Common myeloid progenitor, CD34-positive (primary cell): ENCODE results near the gene ROPN1B.

Source experiments
- CTCF ChIA-PET: fragments of 350-600 bp; sonication (Branson Sonifier 250); formaldehyde crosslinking; loops from one replicate; lab custom pipeline; 2021; ENCODE audit warnings: antibody characterized with exemption; lab: Charles Lee
- POLR2A ChIA-PET: fragments of 350-600 bp; sonication (Branson Sonifier 250); formaldehyde crosslinking; loops from one replicate; lab custom pipeline; 2021; ENCODE audit warnings: antibody characterized with exemption; lab: Charles Lee
- DNase-seq, 3 donors: peaks; one replicate each; pipeline versions ENCODE4 v3.0.0 to v3.0.0-alpha.2; 2013
- H3K27ac ChIP-seq, 2 experiments: 1 replicate in 1 of 2; 2 replicates in 1 of 2; pipeline ENCODE4 v1.7.0; 2013; ENCODE audit warnings: inconsistent platforms in 2 of 2, low read length in 2 of 2, mild to moderate bottlenecking in 2 of 2, low read depth in 1 of 2, moderate library complexity in 1 of 2; ENCODE audit not compliant: severe bottlenecking in 2 of 2, insufficient read depth in 1 of 2, poor library complexity in 1 of 2
- H3K27me3 ChIP-seq, 5 experiments: replicated peaks in 2 of 5; 1 replicate in 3 of 5; 2 replicates in 2 of 5; pipeline versions ENCODE4 v1.6.1 to v1.7.0; 2013; ENCODE audit warnings: low read length in 4 of 5, mild to moderate bottlenecking in 2 of 5, moderate library complexity in 2 of 5, inconsistent platforms in 1 of 5; ENCODE audit not compliant: insufficient read depth in 5 of 5, control insufficient read depth in 4 of 5
- H3K36me3 ChIP-seq, 4 experiments: 1 replicate in 2 of 4; 2 replicates in 2 of 4; pipeline versions ENCODE4 v1.6.1 to v1.7.0; 2013; ENCODE audit warnings: low read length in 3 of 4, control low read depth in 1 of 4, mild to moderate bottlenecking in 1 of 4; ENCODE audit not compliant: control insufficient read depth in 4 of 4, insufficient read depth in 4 of 4
- H3K4me1 ChIP-seq, 4 experiments: 1 replicate in 3 of 4; 2 replicates in 1 of 4; pipeline versions ENCODE4 v1.6.1 to v1.7.1; 2013; ENCODE audit warnings: low read length in 3 of 4, mild to moderate bottlenecking in 3 of 4, control low read depth in 1 of 4, inconsistent platforms in 1 of 4, moderate library complexity in 1 of 4; ENCODE audit not compliant: control insufficient read depth in 4 of 4, insufficient read depth in 4 of 4; ENCODE audit errors: control extremely low read depth in 1 of 4
- H3K4me3 ChIP-seq, 7 experiments: 1 replicate in 4 of 7; 2 replicates in 3 of 7; pipeline versions ENCODE4 v1.5.1 to v1.7.0; 2013; ENCODE audit warnings: mild to moderate bottlenecking in 7 of 7, low read length in 6 of 7, moderate library complexity in 6 of 7, inconsistent platforms in 2 of 7, low read depth in 2 of 7, control low read depth in 1 of 7; ENCODE audit not compliant: insufficient read depth in 4 of 7, control insufficient read depth in 1 of 7; ENCODE audit errors: extremely low read depth in 1 of 7
- H3K9me3 ChIP-seq, 5 experiments: 1 replicate in 4 of 5; 2 replicates in 1 of 5; pipeline versions ENCODE4 v1.6.1 to v1.7.1; 2013; ENCODE audit warnings: low read length in 4 of 5, mild to moderate bottlenecking in 2 of 5, inconsistent platforms in 1 of 5, low read depth in 1 of 5, moderate library complexity in 1 of 5; ENCODE audit not compliant: control insufficient read depth in 4 of 5, insufficient read depth in 2 of 5; ENCODE audit errors: control extremely low read depth in 1 of 5
- WGBS: methylation state at CpG from one replicate; pipeline ENCODE4 v1.1.5; 2013; ENCODE audit not compliant: insufficient coverage; 5-methylcytosine and 5-hydroxymethylcytosine counted together

The ROPN1B gene

DNA sequence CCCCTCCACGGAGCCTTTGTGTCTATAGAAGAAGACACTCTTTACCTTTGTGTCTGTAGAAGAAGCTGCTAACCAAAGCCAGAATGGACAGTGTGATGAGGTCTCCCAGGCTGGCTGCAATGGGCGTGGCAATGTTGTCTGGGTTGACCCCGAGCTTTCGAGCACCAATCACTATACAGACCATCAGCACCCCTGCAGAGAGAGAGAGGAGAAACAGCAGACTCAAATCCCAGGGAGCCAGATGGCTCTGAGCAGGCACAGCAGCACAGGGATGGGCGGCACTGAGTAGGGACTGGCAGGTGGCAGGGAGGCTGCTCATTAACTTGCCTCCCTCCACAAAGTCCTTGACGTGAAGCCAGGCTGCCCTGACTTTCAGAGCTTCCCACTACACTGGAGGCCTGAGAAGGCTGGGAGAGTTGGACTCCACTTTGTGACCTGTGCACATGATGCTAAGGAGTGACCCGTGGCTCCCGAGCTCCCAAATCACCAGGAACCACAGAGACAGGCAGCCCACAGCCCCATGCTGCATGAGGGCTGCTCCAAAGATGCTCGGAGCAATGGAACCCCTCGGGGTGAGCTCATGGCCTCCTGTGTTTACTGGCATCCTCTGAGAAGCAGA, 53.9 kb downstream of the ROPN1B start:
- WGBS = 92% methylated on average over 10 of the region's 10 CpGs

DNA sequence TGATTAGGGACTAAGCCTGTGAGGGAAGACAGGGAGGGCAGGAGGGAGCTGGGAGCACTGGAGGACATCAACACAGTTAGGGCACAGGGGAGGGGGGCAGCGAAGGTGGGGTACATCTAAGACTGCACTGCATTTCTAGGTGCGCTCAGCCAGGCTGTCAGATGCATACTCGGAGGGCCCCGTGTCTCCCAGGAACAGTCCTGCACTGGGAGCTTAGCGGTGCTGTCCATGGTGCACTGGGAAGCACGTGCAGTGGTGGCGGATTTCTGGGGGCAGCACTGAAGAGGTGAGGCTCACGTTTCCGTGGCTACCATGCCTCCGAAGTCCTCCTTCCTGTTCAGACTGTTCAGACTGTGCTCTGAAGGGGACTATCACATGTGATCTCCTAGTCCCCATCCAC, 54.4 kb downstream of the ROPN1B start:
- WGBS = 97% methylated on average over 10 of the region's 10 CpGs
- H3K36me3 ChIP-seq = peaks cover 8 to 46% (median 20%) of the 10 kb centered on the region in 4 experiments
- ChIA-PET POLR2A (no interaction called here), CTCF (no interaction called here)
- no peaks in the 10 kb centered on the region for H3K27me3 ChIP-seq
- no peaks in the 10 kb centered on the region for H3K4me1 ChIP-seq
- DNase-seq = no peak
- no peak overlapping the region for H3K27ac ChIP-seq
- H3K9me3 ChIP-seq = peaks cover 0 to 10% (median 8%) of the 10 kb centered on the region in 5 experiments
- no peak overlapping the region for H3K4me3 ChIP-seq

More for the DNA sequence above, 53.9 kb downstream of the ROPN1B start:
- Histone ChIP-seq H3K27me3 (no peaks in the 10 kb centered on the region), H3K36me3 (peaks cover 8 to 43% (median 19%) of the 10 kb centered on the region in 4 experiments), H3K27ac (no peak overlapping the region), H3K9me3 (peaks cover 0 to 4% (median 2%) of the 10 kb centered on the region in 5 experiments), H3K4me3 (no peak overlapping the region), H3K4me1 (no peaks in the 10 kb centered on the region)
- ChIA-PET CTCF (no interaction called here), POLR2A (no interaction called here)
- DNase-seq = no peak

DNA sequence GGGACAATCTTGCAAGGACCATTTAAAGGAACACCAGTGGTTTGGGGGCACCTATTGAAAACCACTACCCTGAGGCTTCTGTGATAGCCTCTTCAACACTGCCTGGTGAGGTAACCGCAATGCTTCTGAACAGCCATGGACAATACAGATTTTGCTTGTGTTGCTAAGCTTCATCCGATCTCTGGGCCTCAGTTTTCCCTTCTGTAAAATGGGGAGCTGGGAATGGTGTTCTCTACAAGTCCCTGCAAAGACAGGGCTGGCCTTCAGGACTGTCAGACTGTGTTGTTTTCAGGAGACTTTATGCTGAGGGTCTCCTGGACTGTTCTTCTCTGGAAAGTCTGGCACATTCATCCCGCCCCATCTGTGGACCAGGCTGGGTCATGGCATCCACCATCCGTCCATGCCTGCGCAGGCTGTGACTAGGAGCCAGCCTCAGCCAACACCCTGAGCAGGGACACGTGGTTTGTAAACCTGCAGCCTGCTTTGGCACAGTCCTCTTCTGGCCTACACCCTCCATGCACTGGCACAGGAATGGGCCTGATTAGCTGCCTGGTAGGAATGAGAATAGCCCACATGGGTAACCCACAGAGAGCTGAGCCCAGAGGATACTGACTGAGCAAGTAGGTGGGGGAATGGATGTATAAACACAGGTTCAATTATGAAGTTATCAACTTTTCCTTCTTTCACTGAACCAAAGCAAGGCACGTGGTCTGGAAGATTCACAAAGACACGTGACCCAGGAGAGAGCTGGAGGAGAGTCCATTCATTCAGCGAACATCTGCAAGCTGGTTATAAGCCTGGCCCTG, 55.3 kb downstream of the ROPN1B start:
- ChIA-PET CTCF (no interaction called here), POLR2A (no interaction called here)
- Histone ChIP-seq H3K9me3 (peaks cover 0 to 17% (median 14%) of the 10 kb centered on the region in 5 experiments), H3K27me3 (no peaks in the 10 kb centered on the region), H3K36me3 (peaks cover 8 to 55% (median 20%) of the 10 kb centered on the region in 4 experiments), H3K4me1 (no peaks in the 10 kb centered on the region), H3K4me3 (no peak overlapping the region), H3K27ac (no peak overlapping the region)
- DNase-seq = no peak
- WGBS = 99% methylated on average over 9 of the region's 9 CpGs

DNA sequence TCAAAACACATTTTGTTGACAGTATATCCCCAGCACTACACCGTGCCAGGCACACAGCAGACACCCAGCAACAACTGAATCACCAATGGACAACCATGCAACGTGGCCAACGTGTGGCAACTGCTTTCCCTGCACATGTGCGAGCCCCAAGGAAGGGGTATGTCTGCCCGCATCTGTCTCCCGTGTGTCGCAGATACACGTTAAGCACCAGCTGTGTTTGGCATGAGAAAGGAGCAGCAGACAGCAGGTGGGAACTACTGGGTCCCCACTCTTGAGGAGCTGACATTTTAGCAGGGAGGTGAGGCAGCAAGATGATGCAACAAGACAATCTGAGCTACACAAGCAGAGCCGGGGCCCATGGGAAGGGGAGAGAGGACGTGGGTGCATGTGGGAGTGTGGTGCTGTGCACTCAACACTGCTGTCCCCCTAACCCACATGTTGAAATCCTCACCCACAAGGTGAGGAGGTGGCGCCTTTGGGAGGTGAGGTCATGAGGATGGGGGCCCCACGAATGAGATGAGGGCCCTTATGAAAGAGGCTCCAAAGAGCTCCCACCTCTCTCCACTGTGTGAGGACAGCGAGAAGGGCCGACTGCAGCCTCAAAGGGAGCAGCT, 56.2 kb downstream of the ROPN1B start:
- WGBS = 92% methylated on average over 12 of the region's 14 CpGs
- Histone ChIP-seq H3K27ac (no peak overlapping the region), H3K9me3 (peaks cover 0 to 18% (median 16%) of the 10 kb centered on the region in 5 experiments), H3K27me3 (no peaks in the 10 kb centered on the region), H3K36me3 (peaks cover 8 to 58% (median 20%) of the 10 kb centered on the region in 4 experiments), H3K4me1 (no peaks in the 10 kb centered on the region), H3K4me3 (no peak overlapping the region)
- no peak for DNase-seq
- POLR2A ChIA-PET = no interaction called here
- CTCF ChIA-PET = no interaction called here

DNA sequence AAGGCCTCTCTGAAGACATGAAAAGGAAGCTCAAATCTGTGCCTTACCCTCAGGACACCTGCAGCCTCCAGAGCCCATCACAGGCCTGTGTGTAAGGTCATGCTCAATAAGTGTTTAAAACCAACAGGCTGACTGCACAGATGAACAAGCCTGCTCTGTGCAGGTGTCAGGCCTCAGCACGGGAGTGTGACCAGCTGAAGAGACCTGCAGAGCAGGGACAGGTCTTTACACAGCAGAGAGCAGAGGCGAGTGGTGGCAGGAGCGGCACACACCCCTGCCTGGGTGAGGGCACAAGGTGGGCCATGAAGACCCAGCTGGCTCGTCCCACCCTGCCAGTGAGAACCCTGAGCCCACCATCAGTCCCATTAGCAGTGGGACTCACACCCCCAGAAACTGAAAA, 56.9 kb downstream of the ROPN1B start:
- Histone ChIP-seq H3K36me3 (peaks cover 8 to 58% (median 20%) of the 10 kb centered on the region in 4 experiments), H3K27me3 (no peaks in the 10 kb centered on the region), H3K9me3 (peaks cover 0 to 18% (median 16%) of the 10 kb centered on the region in 5 experiments), H3K4me3 (no peak overlapping the region), H3K4me1 (no peaks in the 10 kb centered on the region), H3K27ac (no peak overlapping the region)
- no peak for DNase-seq
- ChIA-PET CTCF (no interaction called here), POLR2A (no interaction called here)
- WGBS = 100% methylated on average over 4 of the region's 4 CpGs

DNA sequence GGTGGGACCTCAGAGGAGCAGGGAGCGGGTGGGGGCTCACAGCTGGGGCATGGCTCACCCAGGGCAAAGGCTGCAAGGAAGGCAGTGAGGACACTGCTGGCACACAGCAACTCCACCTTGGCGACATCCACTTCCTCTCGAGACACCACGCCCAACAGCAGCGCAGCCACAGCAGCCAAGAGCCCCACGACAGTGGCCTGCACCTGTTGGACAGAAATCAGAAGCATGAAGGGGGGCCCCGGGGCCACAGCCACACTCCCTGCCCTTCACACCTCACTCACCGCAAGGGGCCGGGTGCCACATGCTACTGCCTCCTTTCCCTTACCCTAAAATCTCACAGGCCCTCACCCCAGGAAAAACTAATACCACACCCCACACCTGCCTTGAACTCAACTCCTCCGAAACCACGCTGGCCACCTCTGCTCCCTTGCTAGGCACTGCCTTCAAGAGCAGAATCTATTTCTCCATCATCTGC, 57.3 kb downstream of the ROPN1B start:
- peaks cover 8 to 58% (median 20%) of the 10 kb centered on the region in 4 experiments for H3K36me3 ChIP-seq
- no peak overlapping the region for H3K27ac ChIP-seq
- DNase-seq = no peak
- H3K4me1 ChIP-seq = no peaks in the 10 kb centered on the region
- no peak overlapping the region for H3K4me3 ChIP-seq
- ChIA-PET POLR2A (no interaction called here), CTCF (no interaction called here)
- no peaks in the 10 kb centered on the region for H3K27me3 ChIP-seq
- WGBS = 92% methylated on average over 10 of the region's 11 CpGs
- peaks cover 0 to 18% (median 16%) of the 10 kb centered on the region in 5 experiments for H3K9me3 ChIP-seq
